BJ (cell line): ENCODE data around the gene WWOX. TPM values are rescaled to one million over a fixed set of nuclear protein-coding genes. Genes with fewer than 3 reads are reported as not detected.

Experiments used
- CTCF ChIA-PET: fragments of 350-600 bp; formaldehyde crosslinking; extraction: SDS; loops from one replicate; lab custom pipeline; 2021; ENCODE audit warnings: antibody characterized with exemption, inconsistent platforms; lab: Yijun Ruan, JAX
- POLR2A ChIA-PET: fragments of 300-600 bp; sonication (Branson Sonifier 250); formaldehyde crosslinking; extraction: SDS; loops from one replicate; lab custom pipeline; 2021; ENCODE audit warnings: antibody characterized with exemption; lab: Charles Lee
- DNase-seq: peaks from one replicate; pipeline ENCODE4 v3.0.0-alpha.2; 2011; ENCODE audit warnings: low read depth
- H3K27me3 ChIP-seq: 2 replicates; pipeline ENCODE4 v1.6.0; 2011; ENCODE audit warnings: low read length; ENCODE audit not compliant: control insufficient read depth, insufficient read depth
- H3K36me3 ChIP-seq: 2 replicates; pipeline ENCODE4 v1.5.1; 2011; ENCODE audit warnings: low read length; ENCODE audit not compliant: control insufficient read depth, insufficient read depth
- H3K4me3 ChIP-seq: 2 replicates; pipeline ENCODE4 v1.5.1; 2011; ENCODE audit warnings: low read depth, mild to moderate bottlenecking, control low read depth, low read length
- CTCF ChIP-seq: IDR thresholded peaks from 2 replicates; pipeline ENCODE4 v1.5.1; 2011; ENCODE audit warnings: low read depth, mild to moderate bottlenecking, control low read depth, inconsistent platforms, low read length, moderate library complexity; ENCODE audit not compliant: insufficient read depth
- polyA plus RNA-seq: library from polyadenylated mRNA; depleted of rRNA; stranded (reverse); fragments of >200 nt; gene quantifications from 2 replicates; pipeline ENCODE4 v1.2.3, GENCODE V29; 2011

The WWOX gene
- polyA plus RNA-seq, 1 experiment, result 3.1 TPM

DNA sequence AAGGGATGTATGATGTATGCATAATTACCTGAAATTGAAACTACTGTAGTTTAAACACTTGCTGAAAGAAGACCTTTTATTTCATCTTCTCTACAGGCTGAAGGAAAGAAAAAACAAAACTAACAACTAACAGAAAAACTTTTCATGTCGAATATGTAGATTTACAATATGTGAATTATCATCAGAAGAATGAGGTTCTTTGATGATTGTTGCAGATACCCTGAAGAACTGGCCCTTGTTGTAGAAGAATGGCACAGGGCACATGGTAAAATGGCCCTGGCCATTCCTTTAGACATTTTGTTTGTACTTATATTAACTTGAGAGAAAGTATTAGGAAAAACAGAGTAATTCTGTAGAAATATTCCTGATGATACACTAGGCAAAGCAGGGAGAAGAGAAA, 1057.3 kb downstream of the WWOX start:
- DNase-seq, result no peak
- ChIA-PET CTCF (no interaction called here), POLR2A (no interaction called here)
- no peak for TF ChIP-seq CTCF
- Histone ChIP-seq H3K36me3 (no peaks in the 10 kb centered on the region), H3K27me3 (no peaks in the 10 kb centered on the region), H3K4me3 (no peak overlapping the region)

- H3K4me3 ChIP-seq, result no peak overlapping the region
- ChIA-PET CTCF (no interaction called here), POLR2A (no interaction called here)
- no peak for DNase-seq
- no peak for TF ChIP-seq CTCF
- H3K27me3 ChIP-seq, result no peaks in the 10 kb centered on the region
- H3K36me3 ChIP-seq, result no peaks in the 10 kb centered on the region
These were observed 1058.9 kb downstream of the WWOX start for GRCh38 chr16:79158337-79158736.

- Histone ChIP-seq H3K27me3 (no peaks in the 10 kb centered on the region), H3K4me3 (no peak overlapping the region), H3K36me3 (no peaks in the 10 kb centered on the region)
- TF ChIP-seq CTCF, result no peak
- DNase-seq, result no peak
- ChIA-PET POLR2A (no interaction called here), CTCF (no interaction called here)
These were observed 1060.0 kb downstream of the WWOX start for GRCh38 chr16:79159261-79160049.

- POLR2A ChIA-PET, result no interaction called here
- DNase-seq, result no peak
- TF ChIP-seq CTCF, result no peak
- Histone ChIP-seq H3K4me3 (no peak overlapping the region), H3K36me3 (no peaks in the 10 kb centered on the region), H3K27me3 (no peaks in the 10 kb centered on the region)
- CTCF ChIA-PET, result no interaction called here
These were observed 1063.5 kb downstream of the WWOX start for GRCh38 chr16:79162977-79163376.

DNA sequence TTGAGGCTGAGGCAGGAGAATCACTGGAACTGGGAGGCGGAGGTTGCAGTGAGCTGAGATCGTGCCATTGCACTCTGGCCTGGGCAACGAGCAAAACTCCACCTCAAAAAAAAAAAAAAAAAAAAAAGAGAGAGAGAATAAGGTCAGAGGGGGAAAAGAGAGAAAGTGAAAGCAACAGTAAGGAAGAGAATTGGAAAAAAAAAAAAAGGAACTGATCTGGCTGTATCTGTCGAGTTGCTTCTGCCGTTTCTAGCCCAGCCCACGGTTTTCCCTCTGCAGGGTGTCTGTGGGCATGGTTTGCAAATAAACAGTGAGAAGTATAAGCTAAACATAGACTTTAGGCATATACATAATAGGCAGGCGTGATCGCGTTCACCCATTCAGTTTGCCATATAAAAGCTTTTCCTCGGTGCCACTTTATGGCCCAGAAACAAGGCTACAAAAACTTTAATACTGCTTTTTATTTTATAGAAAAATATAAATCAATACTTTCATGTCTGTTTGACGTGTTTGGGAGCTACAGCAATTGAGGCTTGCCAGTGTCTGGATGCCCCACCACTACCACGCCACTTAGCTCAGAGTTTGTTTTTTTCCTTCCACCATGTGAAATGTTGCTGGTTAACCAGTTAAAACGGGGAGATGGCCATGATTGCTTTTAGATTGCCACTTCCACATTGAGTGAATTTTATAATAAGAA, 1064.4 kb downstream of the WWOX start:
- ChIA-PET CTCF (no interaction called here), POLR2A (no interaction called here)
- no peak for DNase-seq
- no peak for TF ChIP-seq CTCF
- Histone ChIP-seq H3K36me3 (no peaks in the 10 kb centered on the region), H3K4me3 (no peak overlapping the region), H3K27me3 (no peaks in the 10 kb centered on the region)
